Mucosa of rectum (tissue), 2 donors: Measurements from ENCODE around the gene MARCHF2.

Source experiments
- H3K27ac ChIP-seq, 2 donors: one replicate each; pipeline ENCODE4 v1.7.0; 2013; ENCODE audit warnings: inconsistent platforms in 2 of 2, low read depth in 2 of 2, low read length in 2 of 2
- H3K27me3 ChIP-seq, 2 donors: one replicate each; pipeline ENCODE4 v1.7.0; 2013; ENCODE audit warnings: low read length in 2 of 2; ENCODE audit not compliant: control insufficient read depth in 2 of 2, insufficient read depth in 2 of 2
- H3K36me3 ChIP-seq, 2 donors: one replicate each; pipeline ENCODE4 v1.7.0; 2013; ENCODE audit warnings: low read length in 2 of 2; ENCODE audit not compliant: control insufficient read depth in 2 of 2, insufficient read depth in 2 of 2
- H3K4me1 ChIP-seq, 2 donors: one replicate each; pipeline ENCODE4 v1.7.0; 2013; ENCODE audit warnings: low read length in 2 of 2, mild to moderate bottlenecking in 1 of 2; ENCODE audit not compliant: control insufficient read depth in 2 of 2, insufficient read depth in 2 of 2
- H3K4me3 ChIP-seq, 2 donors: one replicate each; pipeline ENCODE4 v1.7.0; 2013; ENCODE audit warnings: low read length in 2 of 2
- H3K9ac ChIP-seq, 2 donors: one replicate each; pipeline ENCODE4 v1.7.0; 2013; ENCODE audit warnings: low read length in 2 of 2, low read depth in 1 of 2, mild to moderate bottlenecking in 1 of 2
- H3K9me3 ChIP-seq, 2 donors: one replicate each; pipeline ENCODE4 v1.7.0; 2013; ENCODE audit warnings: low read length in 2 of 2; ENCODE audit not compliant: control insufficient read depth in 2 of 2
- donor health status: healthy.
- donor health status: Normal muscosa, but diverticular disease.

MARCHF2 gene

GRCh38 chr19:8476524-8476923 is 63.4 kb downstream of the MARCHF2 start:
- no peak overlapping the region for H3K27ac ChIP-seq

GRCh38 chr19:8477889-8478288 is 64.8 kb downstream of the MARCHF2 start:
- Histone ChIP-seq H3K9ac (no peak overlapping the region), H3K4me1 (no peaks in the 10 kb centered on the region), H3K4me3 (no peak overlapping the region), H3K27ac (no peak overlapping the region), H3K27me3 (no peaks in the 10 kb centered on the region), H3K36me3 (peaks cover 57 to 58% of the 10 kb centered on the region in 2 donors), H3K9me3 (no peaks in the 10 kb centered on the region)

More at GRCh38 chr19:8476524-8476923, 63.4 kb downstream of the MARCHF2 start:
- no peak overlapping the region for H3K9ac ChIP-seq
- no peaks in the 10 kb centered on the region for H3K9me3 ChIP-seq
- peaks cover 54 to 56% of the 10 kb centered on the region in 2 donors for H3K36me3 ChIP-seq
- H3K27me3 ChIP-seq: no peaks in the 10 kb centered on the region
- H3K4me3 ChIP-seq: no peak overlapping the region
- H3K4me1 ChIP-seq: no peaks in the 10 kb centered on the region

GRCh38 chr19:8478598-8478997 is 65.5 kb downstream of the MARCHF2 start:
- Histone ChIP-seq H3K27me3 (no peaks in the 10 kb centered on the region), H3K27ac (no peak overlapping the region)

GRCh38 chr19:8481201-8481600 is 68.1 kb downstream of the MARCHF2 start:
- Histone ChIP-seq H3K27ac (no peak overlapping the region), H3K9me3 (no peaks in the 10 kb centered on the region), H3K27me3 (no peaks in the 10 kb centered on the region), H3K4me1 (no peaks in the 10 kb centered on the region), H3K9ac (no peak overlapping the region), H3K4me3 (no peak overlapping the region), H3K36me3 (peaks cover 59 to 63% of the 10 kb centered on the region in 2 donors)

More at GRCh38 chr19:8478598-8478997, 65.5 kb downstream of the MARCHF2 start:
- Histone ChIP-seq H3K9ac (no peak overlapping the region), H3K9me3 (no peaks in the 10 kb centered on the region), H3K4me1 (no peaks in the 10 kb centered on the region), H3K36me3 (peaks cover 62% of the 10 kb centered on the region in 2 donors), H3K4me3 (no peak overlapping the region)

- Histone ChIP-seq H3K27ac (no peak overlapping the region), H3K4me3 (no peak overlapping the region), H3K4me1 (peaks cover 0 to 1% of the 10 kb centered on the region in 2 donors), H3K9me3 (no peaks in the 10 kb centered on the region), H3K27me3 (no peaks in the 10 kb centered on the region), H3K36me3 (peaks cover 61 to 63% of the 10 kb centered on the region in 2 donors), H3K9ac (no peak overlapping the region)
These were observed 68.5 kb downstream of the MARCHF2 start for GRCh38 chr19:8481616-8482015.

GRCh38 chr19:8482696-8483095 is 69.6 kb downstream of the MARCHF2 start:
- H3K27ac ChIP-seq: no peak overlapping the region
- no peaks in the 10 kb centered on the region for H3K27me3 ChIP-seq
- H3K9me3 ChIP-seq: no peaks in the 10 kb centered on the region
- peaks cover 64 to 67% of the 10 kb centered on the region in 2 donors for H3K36me3 ChIP-seq
- peaks cover 0 to 4% of the 10 kb centered on the region in 2 donors for H3K4me1 ChIP-seq
- H3K9ac ChIP-seq: no peak overlapping the region
- no peak overlapping the region for H3K4me3 ChIP-seq

- no peaks in the 10 kb centered on the region for H3K27me3 ChIP-seq
- H3K9me3 ChIP-seq: no peaks in the 10 kb centered on the region
- no peak overlapping the region for H3K9ac ChIP-seq
- H3K4me1 ChIP-seq: peaks cover 0 to 4% of the 10 kb centered on the region in 2 donors
- peaks cover 64 to 68% of the 10 kb centered on the region in 2 donors for H3K36me3 ChIP-seq
- no peak overlapping the region for H3K27ac ChIP-seq
- H3K4me3 ChIP-seq: no peak overlapping the region
These were observed 70.1 kb downstream of the MARCHF2 start for GRCh38 chr19:8483165-8483564.

GRCh38 chr19:8484331-8484894 is 71.3 kb downstream of the MARCHF2 start:
- Histone ChIP-seq H3K9ac (no peak overlapping the region), H3K9me3 (no peaks in the 10 kb centered on the region), H3K27ac (no peak overlapping the region), H3K4me3 (no peak overlapping the region), H3K27me3 (no peaks in the 10 kb centered on the region), H3K36me3 (peaks cover 60 to 73% of the 10 kb centered on the region in 2 donors), H3K4me1 (peaks cover 0 to 4% of the 10 kb centered on the region in 2 donors)

GRCh38 chr19:8485561-8486371 is 72.7 kb downstream of the MARCHF2 start:
- no peak overlapping the region for H3K9ac ChIP-seq
- peak overlapping the region in 1 of 2 donors; percentile 46 for H3K27ac ChIP-seq
- H3K9me3 ChIP-seq: no peaks in the 10 kb centered on the region
- peaks cover 0 to 4% of the 10 kb centered on the region in 2 donors for H3K4me1 ChIP-seq
- peaks cover 57 to 70% of the 10 kb centered on the region in 2 donors for H3K36me3 ChIP-seq
- no peak overlapping the region for H3K4me3 ChIP-seq
- no peaks in the 10 kb centered on the region for H3K27me3 ChIP-seq

- H3K4me3 ChIP-seq: no peak overlapping the region
- peaks cover 0 to 4% of the 10 kb centered on the region in 2 donors for H3K4me1 ChIP-seq
- H3K27ac ChIP-seq: peak overlapping the region in 1 of 2 donors; percentile 46
- H3K9ac ChIP-seq: no peak overlapping the region
- H3K36me3 ChIP-seq: peaks cover 50 to 61% of the 10 kb centered on the region in 2 donors
- no peaks in the 10 kb centered on the region for H3K9me3 ChIP-seq
- H3K27me3 ChIP-seq: no peaks in the 10 kb centered on the region
These were observed 73.6 kb downstream of the MARCHF2 start for GRCh38 chr19:8486661-8487136.
